HCT116 (cell line): ENCODE measurements around the gene TAF4.

Experiments used
- CEBPB ChIP-seq: IDR thresholded peaks from 2 replicates; pipeline ENCODE4 v1.6.1; 2012; ENCODE audit warnings: low read depth
- EZH2 ChIP-seq: fragments of 200-600 bp; sonication (generic); IDR thresholded peaks from 2 replicates; pipeline ENCODE4 v1.6.1; 2017; ENCODE audit warnings: antibody characterized with exemption, mixed run types
- EZH2phosphoT487 ChIP-seq: fragments of 200-600 bp; IDR thresholded peaks from 2 replicates; pipeline ENCODE4 v1.6.1; 2018; ENCODE audit warnings: antibody characterized with exemption, borderline replicate concordance
- POLR2A ChIP-seq: IDR thresholded peaks from 2 replicates; pipeline ENCODE4 v1.7.0; 2011; ENCODE audit warnings: borderline replicate concordance; ENCODE audit not compliant: insufficient read depth, insufficient read length; ENCODE audit errors: extremely low read depth
- POLR2AphosphoS5 ChIP-seq: IDR thresholded peaks from 2 replicates; pipeline ENCODE4 v1.6.1; 2011; ENCODE audit warnings: mild to moderate bottlenecking, low read depth, low read length, moderate library complexity
- RAD21 ChIP-seq: IDR thresholded peaks from 2 replicates; pipeline ENCODE4 v1.6.1; 2012; ENCODE audit warnings: low read depth, mild to moderate bottlenecking
- TCF7L2 ChIP-seq: IDR thresholded peaks from 2 replicates; pipeline ENCODE4 v1.7.0; 2011; ENCODE audit warnings: borderline replicate concordance, inconsistent platforms; ENCODE audit not compliant: insufficient read depth, insufficient read length; ENCODE audit errors: extremely low read depth
- ZNF274 ChIP-seq: fragments of 200-500 bp; sonication (Bioruptor generic); IDR thresholded peaks from 2 replicates; pipeline ENCODE4 v1.6.1; 2014; ENCODE audit warnings: mild to moderate bottlenecking, low read depth, low read length, inconsistent platforms
- TF ChIP-seq, protein P1 (sequence below), 3 experiments: fragments of 200-600 bp in 1 of 3; sonication (generic) in 1 of 3; IDR thresholded peaks in 2 of 3; conservative IDR thresholded peaks in 1 of 3; 2 replicates each; pipeline ENCODE4 v1.5.1; 2012 to 2017; ENCODE audit warnings: low read depth in 2 of 3, low read length in 2 of 3, antibody characterized with exemption in 1 of 3, borderline replicate concordance in 1 of 3, control low read depth in 1 of 3, mild to moderate bottlenecking in 1 of 3, mixed read lengths in 1 of 3, mixed run types in 1 of 3, moderate library complexity in 1 of 3; ENCODE audit not compliant: insufficient read depth in 1 of 3
- TF ChIP-seq, protein P2 (sequence below): IDR thresholded peaks from 2 replicates; pipeline ENCODE4 v1.6.1; 2012; ENCODE audit warnings: low read depth

DNA sequence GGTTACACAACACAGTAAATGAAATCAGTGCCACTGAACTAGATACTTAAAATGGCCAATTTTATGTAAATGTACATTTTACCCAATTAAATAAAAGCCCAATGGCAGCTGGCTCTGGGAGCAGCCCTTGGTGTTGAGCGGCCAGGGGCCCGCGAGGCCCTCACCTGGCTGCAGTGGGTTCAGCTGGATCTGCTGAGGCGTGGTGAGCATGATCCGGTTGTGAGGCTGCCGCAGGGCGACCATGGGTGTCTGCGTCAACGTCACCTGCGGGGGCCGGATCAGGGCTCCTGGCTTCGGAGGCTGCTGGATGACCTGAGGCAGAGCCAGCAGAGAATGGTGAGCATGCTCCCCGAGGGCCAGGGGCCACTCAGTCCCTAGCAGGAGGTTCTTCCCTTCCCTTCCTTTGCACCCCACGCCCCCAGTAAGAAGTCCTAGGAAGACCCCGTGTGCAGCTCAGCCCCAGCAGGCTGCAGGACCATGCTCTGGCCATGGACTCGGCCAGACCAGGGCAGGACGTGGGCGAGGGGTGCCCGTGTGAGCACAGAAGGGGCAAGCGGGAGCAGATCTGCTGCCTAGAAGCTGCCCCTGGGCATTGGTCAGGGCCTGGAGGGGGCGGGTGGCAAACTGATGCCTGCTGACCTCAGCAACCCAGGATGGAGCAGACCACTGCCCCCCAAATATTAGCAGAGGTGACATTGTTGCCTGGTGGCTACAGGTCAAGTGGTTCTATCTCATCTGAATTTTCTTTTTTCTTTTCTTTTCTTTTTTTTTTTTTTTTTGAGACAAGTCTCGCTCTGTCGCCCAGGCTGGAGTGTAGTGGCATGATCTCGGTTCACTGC lies 61.9 kb downstream of the TAF4 start:
- TF ChIP-seq, protein P1, sequence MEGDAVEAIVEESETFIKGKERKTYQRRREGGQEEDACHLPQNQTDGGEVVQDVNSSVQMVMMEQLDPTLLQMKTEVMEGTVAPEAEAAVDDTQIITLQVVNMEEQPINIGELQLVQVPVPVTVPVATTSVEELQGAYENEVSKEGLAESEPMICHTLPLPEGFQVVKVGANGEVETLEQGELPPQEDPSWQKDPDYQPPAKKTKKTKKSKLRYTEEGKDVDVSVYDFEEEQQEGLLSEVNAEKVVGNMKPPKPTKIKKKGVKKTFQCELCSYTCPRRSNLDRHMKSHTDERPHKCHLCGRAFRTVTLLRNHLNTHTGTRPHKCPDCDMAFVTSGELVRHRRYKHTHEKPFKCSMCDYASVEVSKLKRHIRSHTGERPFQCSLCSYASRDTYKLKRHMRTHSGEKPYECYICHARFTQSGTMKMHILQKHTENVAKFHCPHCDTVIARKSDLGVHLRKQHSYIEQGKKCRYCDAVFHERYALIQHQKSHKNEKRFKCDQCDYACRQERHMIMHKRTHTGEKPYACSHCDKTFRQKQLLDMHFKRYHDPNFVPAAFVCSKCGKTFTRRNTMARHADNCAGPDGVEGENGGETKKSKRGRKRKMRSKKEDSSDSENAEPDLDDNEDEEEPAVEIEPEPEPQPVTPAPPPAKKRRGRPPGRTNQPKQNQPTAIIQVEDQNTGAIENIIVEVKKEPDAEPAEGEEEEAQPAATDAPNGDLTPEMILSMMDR (IDR thresholded peaks at IDR 0.05 in 2 of 3, conservative IDR thresholded peaks at IDR 0.05 in 1 of 3; ENCODE audit: borderline replicate concordance in 1 of 3, insufficient read depth in 1 of 3, low read depth in 2 of 3, low read length in 2 of 3): no peak
- no peak for TF ChIP-seq POLR2AphosphoS5
- TF ChIP-seq, protein P2, sequence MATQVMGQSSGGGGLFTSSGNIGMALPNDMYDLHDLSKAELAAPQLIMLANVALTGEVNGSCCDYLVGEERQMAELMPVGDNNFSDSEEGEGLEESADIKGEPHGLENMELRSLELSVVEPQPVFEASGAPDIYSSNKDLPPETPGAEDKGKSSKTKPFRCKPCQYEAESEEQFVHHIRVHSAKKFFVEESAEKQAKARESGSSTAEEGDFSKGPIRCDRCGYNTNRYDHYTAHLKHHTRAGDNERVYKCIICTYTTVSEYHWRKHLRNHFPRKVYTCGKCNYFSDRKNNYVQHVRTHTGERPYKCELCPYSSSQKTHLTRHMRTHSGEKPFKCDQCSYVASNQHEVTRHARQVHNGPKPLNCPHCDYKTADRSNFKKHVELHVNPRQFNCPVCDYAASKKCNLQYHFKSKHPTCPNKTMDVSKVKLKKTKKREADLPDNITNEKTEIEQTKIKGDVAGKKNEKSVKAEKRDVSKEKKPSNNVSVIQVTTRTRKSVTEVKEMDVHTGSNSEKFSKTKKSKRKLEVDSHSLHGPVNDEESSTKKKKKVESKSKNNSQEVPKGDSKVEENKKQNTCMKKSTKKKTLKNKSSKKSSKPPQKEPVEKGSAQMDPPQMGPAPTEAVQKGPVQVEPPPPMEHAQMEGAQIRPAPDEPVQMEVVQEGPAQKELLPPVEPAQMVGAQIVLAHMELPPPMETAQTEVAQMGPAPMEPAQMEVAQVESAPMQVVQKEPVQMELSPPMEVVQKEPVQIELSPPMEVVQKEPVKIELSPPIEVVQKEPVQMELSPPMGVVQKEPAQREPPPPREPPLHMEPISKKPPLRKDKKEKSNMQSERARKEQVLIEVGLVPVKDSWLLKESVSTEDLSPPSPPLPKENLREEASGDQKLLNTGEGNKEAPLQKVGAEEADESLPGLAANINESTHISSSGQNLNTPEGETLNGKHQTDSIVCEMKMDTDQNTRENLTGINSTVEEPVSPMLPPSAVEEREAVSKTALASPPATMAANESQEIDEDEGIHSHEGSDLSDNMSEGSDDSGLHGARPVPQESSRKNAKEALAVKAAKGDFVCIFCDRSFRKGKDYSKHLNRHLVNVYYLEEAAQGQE: no peak
- no peak for TF ChIP-seq ZNF274
- TF ChIP-seq POLR2A: no peak
- TF ChIP-seq RAD21: no peak
- TF ChIP-seq EZH2: no peak
- TF ChIP-seq EZH2phosphoT487: no peak
- TF ChIP-seq TCF7L2: no peak
- no peak for TF ChIP-seq CEBPB
